Left ventricle myocardium inferior (tissue), 1 donor: Measurements from ENCODE around the gene NFKBIE. TPM values are rescaled to one million over a fixed set of nuclear protein-coding genes. Genes with fewer than 3 reads are reported as not detected.
"Not testable (repeated sequence)": the region's sequence is repeated elsewhere in the genome, so short reads cannot be mapped to it uniquely, and the experiment has no call there.

ENCODE experiments used
- DNase-seq: peaks from one replicate; pipeline ENCODE4 v3.0.0-alpha.2; 2020
- H3K27ac ChIP-seq: fragments of 200-600 bp; replicated peaks from 2 replicates; pipeline ENCODE4 v1.8.0; 2021
- H3K27me3 ChIP-seq: fragments of 200-600 bp; 2 replicates; pipeline ENCODE4 v1.8.0; 2021; ENCODE audit warnings: low read depth
- H3K36me3 ChIP-seq: fragments of 200-600 bp; 2 replicates; pipeline ENCODE4 v1.8.0; 2021
- H3K4me1 ChIP-seq: fragments of 200-600 bp; 2 replicates; pipeline ENCODE4 v1.8.0; 2021
- H3K4me3 ChIP-seq: fragments of 200-600 bp; 2 replicates; pipeline ENCODE4 v1.8.0; 2021; ENCODE audit warnings: mild to moderate bottlenecking, moderate library complexity
- H3K9me3 ChIP-seq: fragments of 200-600 bp; replicated peaks from 2 replicates; pipeline ENCODE4 v1.8.0; 2021
- intact Hi-C: fragments of 100-400 bp; cut with micrococcal nuclease; formaldehyde crosslinking; loops from one replicate; pipeline ENCODE4 v1.11.0; 2022
- long read RNA-seq: library from polyadenylated mRNA; unstranded; transcript quantifications from one replicate; pipeline ENCODE4 v2.0.0, GENCODE V29; 2021
- total RNA-seq: library from RNA; stranded (reverse); fragmentation: NEBNext Ultra II Directional; extraction: Animal tissue kit (Norgen Biotek cat#: 25700); gene quantifications from one replicate; pipeline ENCODE4 v1.2.1, GENCODE V29; 2021
- TF ChIP-seq, protein P1 (sequence below): fragments of 200-600 bp; IDR thresholded peaks from 2 replicates; pipeline ENCODE4 v1.8.0; 2021; ENCODE audit warnings: antibody characterized with exemption, mild to moderate bottlenecking, borderline replicate concordance
- donor health status: DM: no; HTN: yes; CAD: no; lungs with severe emphysema.

NFKBIE gene, protein sequence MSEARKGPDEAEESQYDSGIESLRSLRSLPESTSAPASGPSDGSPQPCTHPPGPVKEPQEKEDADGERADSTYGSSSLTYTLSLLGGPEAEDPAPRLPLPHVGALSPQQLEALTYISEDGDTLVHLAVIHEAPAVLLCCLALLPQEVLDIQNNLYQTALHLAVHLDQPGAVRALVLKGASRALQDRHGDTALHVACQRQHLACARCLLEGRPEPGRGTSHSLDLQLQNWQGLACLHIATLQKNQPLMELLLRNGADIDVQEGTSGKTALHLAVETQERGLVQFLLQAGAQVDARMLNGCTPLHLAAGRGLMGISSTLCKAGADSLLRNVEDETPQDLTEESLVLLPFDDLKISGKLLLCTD
- 2.1 TPM for total RNA-seq
- long read RNA-seq, transcript NFKBIE-201 (6 exons, 2,581 nt), result major isoform, 6 of 6 reads
- long read RNA-seq, partial matches to known transcripts, result 0 of 6 reads
- long read RNA-seq, other reads (novel, unspliced or antisense), result 0 of 6 reads

DNA sequence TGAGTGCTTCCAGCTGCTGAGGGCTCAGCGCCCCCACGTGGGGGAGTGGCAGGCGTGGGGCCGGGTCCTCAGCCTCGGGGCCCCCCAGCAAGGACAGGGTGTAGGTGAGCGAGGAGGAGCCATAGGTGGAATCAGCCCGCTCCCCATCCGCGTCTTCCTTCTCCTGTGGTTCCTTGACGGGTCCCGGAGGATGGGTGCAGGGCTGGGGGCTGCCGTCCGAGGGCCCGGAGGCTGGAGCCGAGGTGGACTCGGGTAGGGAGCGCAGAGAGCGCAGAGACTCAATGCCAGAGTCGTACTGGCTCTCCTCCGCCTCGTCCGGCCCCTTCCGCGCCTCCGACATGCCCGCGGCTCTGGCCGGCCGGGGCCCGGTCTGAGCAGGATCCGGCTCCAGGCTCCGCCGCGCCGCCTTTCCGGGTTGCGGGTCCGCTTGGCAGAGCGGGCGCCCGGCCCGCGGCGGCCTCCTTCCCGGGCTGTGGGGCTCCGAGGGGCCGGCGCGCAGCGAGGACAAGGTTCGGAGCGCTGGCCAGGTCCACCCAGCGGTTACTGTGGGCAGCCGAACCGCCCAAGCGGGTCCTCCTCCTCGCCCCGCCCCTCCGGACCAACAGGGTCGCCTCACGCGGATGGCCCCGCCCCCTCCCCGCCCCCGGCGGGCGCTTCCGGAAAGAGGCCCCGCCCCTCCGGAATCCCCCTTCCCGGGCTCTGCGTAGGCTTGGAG, at the start of gene NFKBIE:
Gene NFKBIE, minus strand, starts transcription at position 545 of the 715 bp plus-strand sequence. Its CDS starts 205 bp downstream, at position 340.
- Histone ChIP-seq H3K27me3 (peaks cover 22% of the 10 kb centered on the region), H3K4me1 (peaks cover 36% of the 10 kb centered on the region), H3K9me3 (no peaks in the 10 kb centered on the region), H3K4me3 (peak within 1 kb of the TSS; percentile 81), H3K36me3 (peaks cover 2% of the 10 kb centered on the region), H3K27ac (peak within 1 kb of the TSS; percentile 82)
- TF ChIP-seq, protein P1, sequence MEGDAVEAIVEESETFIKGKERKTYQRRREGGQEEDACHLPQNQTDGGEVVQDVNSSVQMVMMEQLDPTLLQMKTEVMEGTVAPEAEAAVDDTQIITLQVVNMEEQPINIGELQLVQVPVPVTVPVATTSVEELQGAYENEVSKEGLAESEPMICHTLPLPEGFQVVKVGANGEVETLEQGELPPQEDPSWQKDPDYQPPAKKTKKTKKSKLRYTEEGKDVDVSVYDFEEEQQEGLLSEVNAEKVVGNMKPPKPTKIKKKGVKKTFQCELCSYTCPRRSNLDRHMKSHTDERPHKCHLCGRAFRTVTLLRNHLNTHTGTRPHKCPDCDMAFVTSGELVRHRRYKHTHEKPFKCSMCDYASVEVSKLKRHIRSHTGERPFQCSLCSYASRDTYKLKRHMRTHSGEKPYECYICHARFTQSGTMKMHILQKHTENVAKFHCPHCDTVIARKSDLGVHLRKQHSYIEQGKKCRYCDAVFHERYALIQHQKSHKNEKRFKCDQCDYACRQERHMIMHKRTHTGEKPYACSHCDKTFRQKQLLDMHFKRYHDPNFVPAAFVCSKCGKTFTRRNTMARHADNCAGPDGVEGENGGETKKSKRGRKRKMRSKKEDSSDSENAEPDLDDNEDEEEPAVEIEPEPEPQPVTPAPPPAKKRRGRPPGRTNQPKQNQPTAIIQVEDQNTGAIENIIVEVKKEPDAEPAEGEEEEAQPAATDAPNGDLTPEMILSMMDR, result peak; percentile 36
- intact Hi-C loops, result no loop called here
- DNase-seq, result peak; percentile 97

DNA sequence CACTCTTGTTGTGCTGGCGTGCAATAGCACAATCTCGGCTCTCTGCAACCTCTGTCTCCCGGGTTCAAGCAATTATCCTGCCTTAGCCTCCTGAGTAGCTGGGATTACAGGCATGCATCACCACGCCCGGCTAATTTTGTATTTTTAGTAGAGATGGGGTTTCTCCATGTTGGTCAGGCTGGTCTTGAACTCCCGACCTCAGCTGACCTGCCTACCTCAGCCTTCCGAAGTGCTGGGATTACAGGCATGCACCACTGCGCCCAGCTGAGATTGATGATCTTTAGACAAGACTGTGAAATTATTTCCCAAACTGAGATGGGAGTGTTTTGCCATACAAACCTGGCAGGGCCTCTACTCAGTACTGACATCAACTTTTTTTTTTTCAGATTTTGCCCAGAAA, 49.3 kb upstream of the NFKBIE start:
- H3K27ac ChIP-seq, intact Hi-C loops, H3K4me3 ChIP-seq, H3K9me3 ChIP-seq, DNase-seq: not testable (repeated sequence)
- H3K36me3 ChIP-seq, result peaks cover 22% of the 10 kb centered on the region
- H3K4me1 ChIP-seq, result peaks cover 25% of the 10 kb centered on the region
- H3K27me3 ChIP-seq, result peaks cover 24% of the 10 kb centered on the region

DNA sequence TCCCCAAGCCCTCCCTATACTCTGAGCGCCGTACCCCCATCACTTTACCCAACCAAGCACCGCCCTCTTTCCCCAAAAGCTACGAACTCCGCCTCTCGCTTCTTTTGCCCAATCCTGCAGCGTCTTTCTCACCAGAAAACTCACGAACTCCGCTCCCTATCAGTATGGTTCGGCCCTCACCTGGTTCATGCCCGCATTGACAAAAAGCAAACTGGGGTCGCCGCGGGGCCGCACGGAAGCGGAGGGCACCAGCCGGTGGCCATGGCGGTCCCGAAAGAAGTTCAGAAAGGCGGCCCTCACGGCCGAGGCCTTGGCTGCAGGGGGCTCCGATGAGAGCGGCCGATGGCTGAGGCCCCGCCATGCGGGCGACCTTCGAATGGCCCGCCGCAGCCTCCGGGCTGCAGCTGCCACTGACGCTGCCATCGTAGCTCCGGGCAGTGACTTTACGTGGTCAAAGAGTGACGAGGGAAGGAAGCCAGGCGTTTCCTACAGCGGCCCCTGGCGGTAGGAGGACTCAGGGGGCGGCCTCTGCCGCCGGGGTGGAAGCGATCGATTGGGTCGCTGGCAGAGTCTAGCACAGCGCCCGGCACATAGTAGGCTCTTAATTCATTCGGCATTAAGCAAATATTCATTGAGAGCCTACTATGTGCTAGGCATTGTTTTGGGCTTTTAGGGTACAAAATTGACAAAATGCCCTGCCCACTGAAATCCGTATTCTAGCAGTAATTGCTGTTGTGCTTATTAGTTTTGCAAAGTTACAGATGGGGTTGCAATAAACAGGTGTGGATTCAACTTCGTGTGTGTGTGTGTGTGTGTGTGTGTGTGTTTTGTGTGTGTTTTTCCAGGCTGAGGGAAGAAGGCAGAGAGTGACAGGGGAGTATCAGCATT, 47.8 kb upstream of the NFKBIE start, which contains the start of gene AARS2:
Gene AARS2, minus strand, starts transcription at position 447 of the 888 bp plus-strand sequence. Its CDS starts 24 bp downstream, at position 423.
- H3K9me3 ChIP-seq, result no peaks in the 10 kb centered on the region
- DNase-seq, result peak; percentile 90
- peak within 1 kb of the TSS; percentile 97 for H3K4me3 ChIP-seq
- intact Hi-C loops, result no loop called here
- peaks cover 35% of the 10 kb centered on the region for H3K36me3 ChIP-seq
- TF ChIP-seq, protein P1, result peak; percentile 99
- peaks cover 9% of the 10 kb centered on the region for H3K27me3 ChIP-seq
- H3K4me1 ChIP-seq, result peaks cover 40% of the 10 kb centered on the region
- peak within 1 kb of the TSS; percentile 87 for H3K27ac ChIP-seq

DNA sequence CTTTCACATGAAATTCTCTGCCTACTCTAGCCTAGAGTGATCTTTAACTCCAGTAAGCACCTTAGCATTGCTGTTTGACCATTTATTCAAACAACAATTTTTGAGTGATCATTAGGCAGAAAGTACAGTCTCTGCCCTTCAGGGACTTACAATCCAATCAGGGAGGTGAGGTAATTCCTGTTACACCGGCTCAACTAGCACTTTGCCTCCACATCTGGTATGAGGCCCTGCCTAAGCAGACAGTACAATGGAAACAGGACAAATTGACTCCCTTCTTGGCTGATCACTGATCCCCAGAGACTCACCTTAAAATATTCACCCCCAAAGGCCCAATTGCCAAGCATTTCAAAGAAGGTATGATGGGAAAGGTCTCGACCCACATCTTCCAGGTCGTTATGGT, 46.4 kb upstream of the NFKBIE start:
- H3K27me3 ChIP-seq, result no peaks in the 10 kb centered on the region
- no peaks in the 10 kb centered on the region for H3K9me3 ChIP-seq
- H3K4me1 ChIP-seq, result peaks cover 40% of the 10 kb centered on the region
- intact Hi-C loops, result no loop called here
- H3K4me3 ChIP-seq, result no peak overlapping the region
- no peak overlapping the region for H3K27ac ChIP-seq
- no peak for DNase-seq
- peaks cover 49% of the 10 kb centered on the region for H3K36me3 ChIP-seq
- TF ChIP-seq, protein P1, result no peak

DNA sequence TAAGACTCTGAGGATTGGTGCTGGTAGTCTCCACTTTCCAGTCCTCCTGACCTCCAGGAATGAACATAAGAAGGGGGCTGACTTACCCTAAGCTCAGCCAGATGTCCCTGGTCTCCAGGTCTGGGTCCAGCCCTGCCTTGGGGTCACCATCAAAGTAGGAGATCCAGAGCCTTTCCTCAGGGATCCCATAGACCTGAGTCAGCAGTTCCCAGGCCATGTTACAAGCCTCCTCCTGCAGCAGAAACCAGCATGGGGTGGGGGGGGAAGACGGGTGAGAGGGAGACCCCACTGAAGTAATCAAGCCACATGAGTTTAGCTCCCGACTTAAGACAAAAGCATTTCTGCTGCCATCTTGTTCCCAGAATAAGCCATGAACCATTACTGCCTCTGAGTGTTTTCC, 46.0 kb upstream of the NFKBIE start:
- no peak for DNase-seq
- Histone ChIP-seq H3K4me3 (no peak overlapping the region), H3K4me1 (peaks cover 40% of the 10 kb centered on the region), H3K27me3 (no peaks in the 10 kb centered on the region), H3K27ac (no peak overlapping the region), H3K9me3 (no peaks in the 10 kb centered on the region), H3K36me3 (peaks cover 54% of the 10 kb centered on the region)
- TF ChIP-seq, protein P1, result no peak
- intact Hi-C loops, result no loop called here
